Renal cortical epithelial cell (primary cell): ENCODE measurements around the gene SLC26A11. TPM values are rescaled to one million over a fixed set of nuclear protein-coding genes. Genes with fewer than 3 reads are reported as not detected.
"Not testable (repeated sequence)": the region's sequence is repeated elsewhere in the genome, so short reads cannot be mapped to it uniquely, and the experiment has no call there.

Source experiments
- DNase-seq: peaks from one replicate; pipeline ENCODE4 v3.0.0-alpha.2; 2011; ENCODE audit warnings: low read depth
- total RNA-seq: library from RNA; depleted of rRNA; stranded (reverse); fragments of >200 nt; gene quantifications from 2 replicates; pipeline ENCODE4 v1.2.3, GENCODE V29; 2014

SLC26A11 gene
- total RNA-seq, 1 donor from 2014 or later: 26.0 TPM

GRCh38 chr17:80281516-80281915 is 61.3 kb downstream of the SLC26A11 start:
- no peak for DNase-seq

- no peak for DNase-seq
These were observed 63.1 kb downstream of the SLC26A11 start for GRCh38 chr17:80283116-80283852.

GRCh38 chr17:80284631-80285030 is 64.4 kb downstream of the SLC26A11 start:
- DNase-seq: no peak

- no peak for DNase-seq
These were observed 65.2 kb downstream of the SLC26A11 start for GRCh38 chr17:80285237-80285920.

- no peak for DNase-seq
These were observed 66.4 kb downstream of the SLC26A11 start for GRCh38 chr17:80286638-80286960.

- DNase-seq: no peak
These were observed 66.8 kb downstream of the SLC26A11 start for GRCh38 chr17:80287038-80287437.

- DNase-seq: no peak
These were observed 67.8 kb downstream of the SLC26A11 start for GRCh38 chr17:80287806-80288567.

- DNase-seq: no peak
These were observed 69.4 kb downstream of the SLC26A11 start for GRCh38 chr17:80289616-80290015.

- DNase-seq: no peak
These were observed 69.9 kb downstream of the SLC26A11 start for GRCh38 chr17:80290156-80290555.

GRCh38 chr17:80291260-80291659 is 71.0 kb downstream of the SLC26A11 start:
- DNase-seq: no peak

- no peak for DNase-seq
These were observed 71.7 kb downstream of the SLC26A11 start for GRCh38 chr17:80291691-80292487.

GRCh38 chr17:80292521-80292971 is 72.3 kb downstream of the SLC26A11 start:
- no peak for DNase-seq

- no peak for DNase-seq
These were observed 74.0 kb downstream of the SLC26A11 start for GRCh38 chr17:80294210-80294609.

GRCh38 chr17:80294653-80295052 is 74.4 kb downstream of the SLC26A11 start:
- DNase-seq: no peak

- no peak for DNase-seq
These were observed 74.9 kb downstream of the SLC26A11 start for GRCh38 chr17:80295146-80295545.

GRCh38 chr17:80295559-80295958 is 75.3 kb downstream of the SLC26A11 start:
- DNase-seq: no peak

- DNase-seq: no peak
These were observed 76.0 kb downstream of the SLC26A11 start for GRCh38 chr17:80296221-80296620.

- DNase-seq: no peak
These were observed 77.9 kb downstream of the SLC26A11 start for GRCh38 chr17:80297996-80298560.

GRCh38 chr17:80299350-80300100 is 79.3 kb downstream of the SLC26A11 start:
- not testable (repeated sequence) for DNase-seq

GRCh38 chr17:80300756-80301155 is 80.5 kb downstream of the SLC26A11 start:
- DNase-seq: not testable (repeated sequence)
